GM23248 (cell line): Measurements from ENCODE around the gene CARMIL1.

Source experiments
- EZH2 ChIP-seq: fragments of 200-600 bp; sonication (generic); IDR thresholded peaks from 2 replicates; pipeline ENCODE4 v1.6.1; 2018; ENCODE audit warnings: antibody characterized with exemption, mild to moderate bottlenecking; ENCODE audit not compliant: insufficient read depth, poor library complexity, severe bottlenecking
- EZH2phosphoT487 ChIP-seq: fragments of 200-600 bp; sonication (generic); IDR thresholded peaks from 2 replicates; pipeline ENCODE4 v1.6.1; 2018; ENCODE audit warnings: antibody characterized with exemption, moderate library complexity, mild to moderate bottlenecking, low read depth; ENCODE audit not compliant: insufficient read depth

DNA sequence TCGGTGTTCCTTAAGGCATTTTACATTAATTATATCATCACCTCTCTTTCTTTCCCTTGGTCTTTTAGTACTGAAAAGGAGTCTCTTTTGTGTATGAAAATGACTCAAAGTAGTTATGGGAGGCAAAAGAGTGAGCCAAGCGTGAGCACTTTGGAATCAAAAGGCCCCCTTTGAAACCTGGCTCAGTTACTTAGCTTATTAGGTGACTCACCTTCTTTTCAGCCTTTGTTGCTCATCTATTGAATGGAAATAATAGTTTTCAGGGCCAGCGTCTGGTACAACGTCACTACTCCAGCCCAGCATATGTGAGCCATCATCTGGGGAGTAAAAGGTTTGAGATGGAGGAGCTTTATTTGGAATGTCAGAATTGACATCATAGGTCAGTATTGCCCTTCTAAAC is 225.5 kb downstream of the CARMIL1 start:
- TF ChIP-seq EZH2phosphoT487 (no peak), EZH2 (no peak)
